H1 (cell line): Measurements from ENCODE around the gene ST8SIA5.

ENCODE experiments used
- CHD1 ChIP-seq: IDR thresholded peaks from 2 replicates; pipeline ENCODE4 v1.6.1; 2012; ENCODE audit warnings: low read depth, low read length, improper control_type of control experiment
- CTCF ChIP-seq, 3 experiments: IDR thresholded peaks; 1 replicate in 2 of 3; 2 replicates in 1 of 3; pipeline versions ENCODE4 v1.5.1 to v1.6.1; 2011; ENCODE audit warnings: low read length in 3 of 3, mild to moderate bottlenecking in 3 of 3, inconsistent platforms in 2 of 3, low read depth in 1 of 3, moderate library complexity in 1 of 3; ENCODE audit not compliant: insufficient read depth in 1 of 3; ENCODE audit errors: control extremely low read depth in 1 of 3
- EP300 ChIP-seq, 2 experiments: IDR thresholded peaks; 1 replicate in 1 of 2; 2 replicates in 1 of 2; pipeline ENCODE4 v1.6.1; 2011 to 2012; ENCODE audit warnings: low read depth in 2 of 2, low read length in 2 of 2, mild to moderate bottlenecking in 2 of 2, borderline replicate concordance in 1 of 2, inconsistent platforms in 1 of 2, moderate library complexity in 1 of 2
- EZH2 ChIP-seq: fragments of 200-600 bp; sonication (generic); IDR thresholded peaks from 2 replicates; pipeline ENCODE4 v1.7.1; 2012; ENCODE audit warnings: low read depth, mild to moderate bottlenecking, moderate library complexity, low read length, inconsistent platforms; ENCODE audit not compliant: severe bottlenecking
- GABPA ChIP-seq: IDR thresholded peaks from 2 replicates; pipeline ENCODE4 v1.6.1; 2011; ENCODE audit warnings: mild to moderate bottlenecking, low read length, moderate library complexity, borderline replicate concordance; ENCODE audit not compliant: insufficient read depth
- HDAC6 ChIP-seq: IDR thresholded peaks from one replicate; pipeline ENCODE4 v1.7.1; 2012; ENCODE audit warnings: low read depth, mild to moderate bottlenecking, inconsistent platforms, low read length, moderate library complexity
- JUN ChIP-seq: IDR thresholded peaks from 2 replicates; pipeline ENCODE4 v1.6.1; 2011; ENCODE audit warnings: low read depth, mild to moderate bottlenecking, improper control_type of control experiment, low read length
- POLR2A ChIP-seq, 2 experiments: IDR thresholded peaks; 1 replicate in 1 of 2; 2 replicates in 1 of 2; pipeline ENCODE4 v1.6.1; 2011; ENCODE audit warnings: low read depth in 2 of 2, low read length in 2 of 2, mild to moderate bottlenecking in 2 of 2; ENCODE audit errors: control extremely low read depth in 1 of 2
- RXRA ChIP-seq: IDR thresholded peaks from 2 replicates; pipeline ENCODE4 v1.6.1; 2011; ENCODE audit warnings: low read depth, mild to moderate bottlenecking, low read length, moderate library complexity; ENCODE audit not compliant: insufficient read depth
- SIN3A ChIP-seq, 2 experiments: IDR thresholded peaks in 1 of 2; conservative IDR thresholded peaks in 1 of 2; 2 replicates each; pipeline ENCODE4 v1.6.1; 2011 to 2012; ENCODE audit warnings: low read length in 2 of 2, improper control_type of control experiment in 1 of 2, low read depth in 1 of 2, mild to moderate bottlenecking in 1 of 2
- SRF ChIP-seq: IDR thresholded peaks from 2 replicates; pipeline ENCODE4 v1.6.1; 2011; ENCODE audit warnings: mild to moderate bottlenecking, low read depth, low read length, moderate library complexity
- TAF1 ChIP-seq: IDR thresholded peaks from 2 replicates; pipeline ENCODE4 v1.6.1; 2011; ENCODE audit warnings: mild to moderate bottlenecking, low read depth, low read length

- TF ChIP-seq CTCF (IDR thresholded peaks at IDR 0.05; ENCODE audit: control extremely low read depth in 1 of 3, insufficient read depth in 1 of 3, low read depth in 1 of 3, low read length in 3 of 3) (no peak), EP300 (IDR thresholded peaks at IDR 0.05; ENCODE audit: borderline replicate concordance in 1 of 2, low read depth in 2 of 2, low read length in 2 of 2) (no peak), EZH2 (no peak), JUN (no peak), TAF1 (no peak), SRF (no peak), GABPA (no peak), SIN3A (conservative IDR thresholded peaks at IDR 0.05 in 1 of 2, IDR thresholded peaks at IDR 0.05 in 1 of 2; ENCODE audit: low read depth in 1 of 2, low read length in 2 of 2) (no peak), HDAC6 (no peak), POLR2A (IDR thresholded peaks at IDR 0.05; ENCODE audit: control extremely low read depth in 1 of 2, low read depth in 2 of 2, low read length in 2 of 2) (no peak), RXRA (no peak), CHD1 (no peak)
These were observed 49.9 kb downstream of the ST8SIA5 start for GRCh38 chr18:46706968-46707367.
